ENCODE results near the gene OSBPL2.

The OSBPL2 gene

DNA sequence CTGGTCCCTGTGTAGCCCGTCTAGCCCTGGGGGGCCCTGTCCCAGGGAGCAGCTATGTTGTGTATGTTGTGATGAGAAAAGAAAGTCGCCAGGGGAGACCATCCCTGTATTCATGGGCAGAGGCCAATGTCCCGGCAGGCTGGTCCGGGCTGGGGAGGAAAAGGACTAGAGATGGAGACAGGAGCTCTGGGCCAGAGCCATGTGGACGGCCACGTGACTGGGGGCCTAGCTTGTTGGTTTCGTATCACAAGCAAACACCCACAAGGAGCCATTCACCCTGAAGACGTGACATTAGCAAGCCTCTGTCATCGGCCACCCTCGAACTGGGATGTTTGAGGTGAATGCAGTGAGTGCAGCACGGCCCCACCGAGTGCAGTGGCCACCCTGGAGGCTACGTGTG is 15.3 kb upstream of the OSBPL2 start:
- DNase-seq, result no peak

DNA sequence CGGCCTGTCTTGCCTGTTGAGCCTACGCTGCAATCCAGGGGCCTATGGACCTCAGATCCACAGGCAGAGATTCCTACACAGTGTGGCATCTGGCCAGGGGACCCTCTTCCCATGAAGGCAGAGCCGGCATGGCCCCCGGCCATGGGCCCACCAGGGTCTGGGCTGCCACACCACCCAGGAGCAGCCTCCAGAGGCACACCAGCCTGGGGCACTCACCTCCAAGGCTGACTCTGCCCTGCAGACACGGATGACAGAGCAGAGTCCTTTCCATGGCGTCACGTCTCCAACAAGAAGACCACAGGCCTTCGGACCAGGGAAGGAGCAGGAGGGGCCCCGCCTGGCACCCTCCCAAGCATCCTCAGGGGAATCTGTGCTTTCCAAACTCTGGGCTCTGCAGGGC is 14.8 kb upstream of the OSBPL2 start:
- no peak for DNase-seq

DNA sequence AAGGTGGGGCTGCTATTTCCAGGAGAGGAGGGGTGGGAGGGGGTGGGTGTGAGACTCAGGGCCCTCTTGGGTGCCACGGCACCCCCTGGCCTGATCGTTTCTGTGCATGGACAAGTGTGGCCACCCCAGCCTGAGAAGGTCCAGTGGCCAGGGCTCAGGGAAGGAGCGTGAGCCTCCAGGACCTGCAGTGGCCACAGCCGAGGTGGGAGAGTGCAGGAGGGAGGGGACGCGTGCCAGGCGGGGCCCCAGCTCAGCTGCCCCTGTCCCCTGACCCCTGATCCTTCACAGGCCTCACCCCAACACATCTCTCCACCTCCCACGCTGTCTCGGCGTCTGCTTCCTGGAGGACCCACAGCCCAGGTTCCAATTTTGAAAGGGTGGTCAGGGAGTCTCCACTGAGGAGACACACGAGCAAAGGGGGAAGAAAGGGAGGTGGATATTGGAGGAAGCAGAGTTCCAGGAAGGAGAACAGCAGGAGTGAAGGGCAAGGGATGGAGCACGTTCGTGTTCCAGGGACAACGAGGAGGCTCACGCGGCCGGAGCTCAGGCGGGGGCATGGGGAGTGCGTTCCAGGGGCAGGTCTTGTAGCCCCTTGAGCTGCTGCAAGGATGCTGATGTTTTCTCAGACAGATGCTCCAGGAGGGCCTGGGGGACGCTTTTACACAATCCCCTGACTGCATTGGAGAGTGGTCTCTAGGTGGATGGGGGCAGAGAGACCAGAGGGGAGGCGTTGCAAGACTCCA is 14.0 kb upstream of the OSBPL2 start:
- no peak for DNase-seq

DNA sequence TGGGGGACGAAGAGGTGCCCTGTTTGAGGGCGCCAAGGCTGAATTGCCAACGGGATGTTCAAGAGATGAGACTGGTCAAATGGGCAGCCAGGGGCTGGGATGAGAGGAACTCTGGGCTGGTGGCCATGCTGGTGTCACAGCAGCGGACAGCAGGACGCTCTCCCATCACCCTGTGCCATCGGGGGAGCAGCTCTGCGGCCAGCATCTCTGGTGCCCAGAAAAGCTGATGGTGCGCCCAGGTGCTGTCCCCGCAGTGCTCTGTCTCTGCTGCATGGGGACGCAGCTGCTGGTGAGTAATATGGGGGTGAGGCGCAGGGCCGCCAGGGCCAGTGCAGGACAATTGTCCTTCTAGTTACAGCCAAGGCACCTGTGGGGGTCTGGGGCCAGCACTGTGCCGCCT is 13.3 kb upstream of the OSBPL2 start:
- DNase-seq, result no peak

- no peak for DNase-seq
Measured at GRCh38 chr20:62225820-62226635, 12.3 kb upstream of the OSBPL2 start.

DNA sequence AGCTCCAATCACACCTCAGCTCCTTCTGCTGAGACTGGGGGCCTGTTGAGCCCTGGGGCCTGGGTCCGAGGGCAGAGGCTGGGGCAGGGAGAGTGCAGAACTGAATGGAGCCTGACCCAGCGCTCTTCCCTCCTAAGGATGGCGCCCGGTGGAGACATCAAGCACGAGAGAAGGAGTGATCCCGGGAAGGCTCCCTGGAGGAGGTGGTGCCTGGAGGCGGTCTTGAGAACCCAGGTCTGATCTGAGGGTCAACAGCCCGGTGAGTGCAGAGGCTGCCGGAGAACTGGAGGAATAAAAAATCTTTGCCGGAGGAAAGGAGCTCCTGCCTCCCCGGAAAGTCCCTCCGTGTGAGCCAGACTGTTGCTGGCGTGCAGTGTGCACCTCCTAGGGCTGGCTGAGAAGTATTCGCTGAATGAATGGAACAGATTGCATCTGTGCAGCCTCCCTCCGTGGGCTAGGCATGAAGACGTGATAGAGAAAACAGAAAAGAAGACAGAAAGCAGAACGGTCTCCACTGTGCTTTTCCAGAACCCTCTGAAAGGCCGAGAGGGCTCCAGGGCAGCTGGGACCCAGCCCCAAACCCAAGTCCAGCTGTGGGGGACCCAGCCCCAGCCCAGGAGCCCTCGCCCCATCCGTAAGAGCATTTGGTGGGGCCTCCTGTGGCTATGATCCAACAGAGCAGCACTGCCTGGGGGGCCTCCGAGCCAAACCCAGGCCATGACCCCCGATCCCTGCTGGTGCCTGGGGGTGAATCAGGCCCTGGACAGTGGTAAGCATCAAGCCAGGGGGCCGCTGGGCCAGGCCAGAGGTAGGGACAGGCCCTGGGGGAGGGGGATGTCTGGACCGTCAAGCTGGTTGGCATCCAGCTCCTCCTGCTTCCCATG is 11.4 kb upstream of the OSBPL2 start:
- no peak for DNase-seq

DNA sequence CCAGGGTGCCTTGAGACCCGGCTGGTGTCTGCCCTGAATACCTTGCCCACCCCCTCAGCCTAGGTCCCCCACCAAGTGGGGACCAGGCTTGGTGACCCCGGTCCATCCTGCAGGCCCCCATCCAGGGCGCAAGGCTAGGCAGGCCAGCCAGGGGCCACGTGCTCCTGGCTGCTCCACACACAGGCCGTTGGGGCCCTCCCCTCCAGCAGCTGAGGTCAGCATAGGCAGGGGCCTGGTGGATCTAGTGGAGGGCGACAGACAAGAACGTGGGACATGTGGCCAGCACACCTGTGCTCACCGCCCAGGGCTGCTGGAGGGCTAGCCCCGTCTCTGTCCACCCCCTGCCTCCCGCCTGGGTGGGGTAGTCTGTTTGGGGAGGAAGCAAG is 10.7 kb upstream of the OSBPL2 start:
- no peak for DNase-seq

GRCh38 chr20:62227977-62228958 is 10.1 kb upstream of the OSBPL2 start:
- no peak for DNase-seq

DNA sequence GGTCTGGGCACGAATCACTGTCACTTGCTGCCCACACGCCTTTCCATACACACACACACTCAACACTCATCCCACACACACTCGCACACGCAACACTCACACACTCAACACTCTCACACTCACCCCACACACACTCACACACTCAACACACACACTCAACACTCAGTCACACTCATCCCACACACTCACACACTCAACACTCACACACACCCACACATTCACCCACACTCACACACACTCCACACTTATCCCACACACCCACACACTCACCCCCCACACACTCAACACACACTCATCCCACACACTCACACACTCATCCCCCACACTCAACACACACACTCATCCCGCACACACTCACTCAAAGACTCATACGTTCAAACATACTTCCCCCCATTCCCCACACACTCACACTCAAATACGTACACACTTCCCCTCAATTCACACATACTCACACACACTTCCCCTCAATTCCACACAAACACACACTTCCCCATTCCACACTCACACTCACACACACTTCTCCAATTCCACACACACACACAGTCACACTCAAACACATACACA is 9.3 kb upstream of the OSBPL2 start:
- no peak for DNase-seq

DNA sequence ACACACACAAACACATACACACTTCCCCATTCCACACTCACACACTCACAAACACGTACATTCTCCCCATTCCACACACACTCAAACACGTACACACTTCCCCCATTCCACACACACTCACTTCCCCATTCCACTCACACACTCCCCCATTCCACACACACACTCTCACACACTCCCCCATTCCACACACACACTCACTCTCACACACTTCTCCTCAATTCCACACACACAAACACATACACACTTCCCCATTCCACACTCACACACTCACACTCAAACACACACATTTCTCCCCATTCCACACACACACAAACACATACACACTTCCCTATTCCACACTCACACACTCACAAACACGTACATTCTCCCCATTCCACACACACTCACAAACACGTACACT is 8.7 kb upstream of the OSBPL2 start:
- no peak for DNase-seq

DNA sequence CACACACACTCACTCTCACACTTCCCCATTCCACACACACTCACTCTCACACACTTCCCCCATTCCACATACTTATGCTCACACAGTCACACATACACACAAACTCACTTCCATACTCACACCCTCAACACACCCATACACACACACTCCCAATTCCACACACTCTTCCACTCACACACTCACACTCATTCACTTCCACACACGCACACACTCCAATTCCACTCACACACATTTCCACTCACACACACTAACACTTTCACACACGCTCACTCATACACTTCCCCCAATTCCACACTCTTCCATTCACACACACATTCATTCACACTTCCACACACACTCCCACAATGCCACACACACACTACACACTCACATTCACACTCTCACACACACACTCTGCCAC is 8.0 kb upstream of the OSBPL2 start:
- no peak for DNase-seq

DNA sequence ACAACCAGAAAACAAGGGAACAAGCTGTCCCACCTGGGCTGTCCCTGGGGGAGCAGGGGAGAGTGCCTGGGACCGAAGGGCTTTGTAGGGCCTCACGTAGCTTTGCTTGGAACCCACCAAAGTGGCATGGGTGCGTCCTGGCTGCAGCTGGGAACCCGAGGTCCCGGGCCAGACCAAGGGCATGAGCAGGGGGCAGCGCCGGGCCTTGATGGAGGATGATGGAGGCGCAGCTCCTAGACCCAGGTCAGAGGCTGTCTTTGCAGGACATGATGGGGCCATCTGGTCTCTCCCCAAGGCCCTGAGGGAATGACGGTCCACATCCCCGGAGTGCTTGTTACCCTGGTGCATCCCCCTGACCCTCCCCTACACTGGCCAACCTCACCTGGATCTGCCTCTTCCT is 7.6 kb upstream of the OSBPL2 start:
- no peak for DNase-seq

- DNase-seq, result no peak
Measured at GRCh38 chr20:62231292-62231691, 7.0 kb upstream of the OSBPL2 start.

DNA sequence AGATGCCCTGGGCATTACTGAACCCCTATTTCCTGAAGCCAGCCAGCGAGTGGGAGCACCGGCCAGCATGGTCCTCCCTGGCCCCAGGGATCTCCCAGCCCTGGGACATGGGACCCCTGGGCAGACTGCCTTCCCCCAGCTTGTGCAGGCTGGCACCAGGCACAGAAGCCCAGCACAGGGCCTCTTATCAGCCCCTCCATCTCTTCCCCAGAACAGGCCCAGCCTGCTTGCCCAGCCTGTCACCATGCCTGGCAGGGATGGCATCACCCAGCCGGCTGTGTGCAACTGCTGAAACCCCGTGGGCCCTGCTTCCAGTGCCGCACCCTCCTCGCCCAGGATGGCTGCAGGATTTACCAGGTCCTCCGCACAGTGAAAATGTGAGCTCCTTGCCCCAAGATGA is 6.1 kb upstream of the OSBPL2 start:
- no peak for DNase-seq

DNA sequence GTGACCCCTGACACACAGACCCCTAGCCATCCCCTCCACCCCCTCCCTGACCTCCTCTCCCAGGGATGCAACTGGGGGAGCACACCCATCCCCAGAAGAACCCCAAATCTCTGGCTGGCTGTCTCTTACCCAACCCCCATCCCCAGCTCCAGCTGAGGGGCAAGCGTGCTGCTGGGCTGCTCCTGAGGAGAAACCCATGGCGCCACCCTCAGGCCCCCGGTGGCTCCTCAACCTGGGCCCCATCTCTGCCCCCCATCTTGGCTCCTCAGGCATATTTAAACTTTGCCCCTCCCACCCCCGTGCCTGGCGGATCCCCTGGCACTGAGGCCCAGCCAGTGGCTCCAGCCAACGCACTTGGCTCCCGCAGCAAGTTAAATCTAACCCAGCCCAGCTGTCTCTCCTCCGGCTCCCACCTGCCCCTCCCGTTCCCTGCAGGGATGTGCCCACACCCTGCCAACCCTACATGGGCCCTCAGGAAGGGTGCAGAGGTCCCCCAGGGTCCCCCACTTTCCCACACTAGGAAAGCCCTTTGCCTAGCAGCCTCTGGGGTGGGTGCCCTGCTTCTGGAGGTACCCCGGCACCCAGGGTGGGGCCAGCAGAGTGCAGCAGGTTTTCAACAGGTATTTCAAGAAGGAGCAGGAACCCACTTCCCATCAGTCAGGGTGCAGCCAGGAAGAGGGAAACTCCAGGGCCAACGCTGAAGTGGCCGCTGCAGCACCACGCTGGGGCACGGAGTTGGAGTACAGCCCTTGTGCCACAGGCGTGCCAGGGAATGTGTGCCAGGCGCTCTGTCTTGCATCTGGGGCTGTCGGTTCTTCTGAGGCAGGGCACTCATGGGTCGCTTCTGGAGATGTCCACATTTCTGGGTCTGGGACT is 5.3 kb upstream of the OSBPL2 start:
- DNase-seq, result no peak

DNA sequence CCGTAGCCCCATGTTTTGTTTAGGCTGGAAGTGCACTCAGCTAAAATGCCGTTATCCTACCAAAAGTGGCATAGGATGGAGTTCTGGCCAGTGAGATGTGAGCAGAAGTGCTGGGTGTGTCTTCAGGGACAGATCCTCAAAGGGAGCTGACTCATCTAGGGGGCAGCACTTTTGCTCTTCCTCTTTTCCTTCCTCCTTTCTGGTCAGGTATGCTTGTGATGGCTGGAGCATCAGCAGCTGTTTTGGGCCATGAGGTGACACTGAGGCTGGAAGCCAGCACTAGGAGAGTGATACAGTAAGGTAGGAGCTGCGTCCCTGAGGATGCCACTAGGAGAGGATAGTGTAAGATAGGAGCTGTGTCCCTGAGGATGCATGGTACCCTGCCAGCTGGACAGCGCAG is 4.6 kb upstream of the OSBPL2 start:
- DNase-seq, result no peak

- DNase-seq, result peak in 1 of 3 experiments; percentile 30
Measured at GRCh38 chr20:62234339-62234738, 4.0 kb upstream of the OSBPL2 start.

DNA sequence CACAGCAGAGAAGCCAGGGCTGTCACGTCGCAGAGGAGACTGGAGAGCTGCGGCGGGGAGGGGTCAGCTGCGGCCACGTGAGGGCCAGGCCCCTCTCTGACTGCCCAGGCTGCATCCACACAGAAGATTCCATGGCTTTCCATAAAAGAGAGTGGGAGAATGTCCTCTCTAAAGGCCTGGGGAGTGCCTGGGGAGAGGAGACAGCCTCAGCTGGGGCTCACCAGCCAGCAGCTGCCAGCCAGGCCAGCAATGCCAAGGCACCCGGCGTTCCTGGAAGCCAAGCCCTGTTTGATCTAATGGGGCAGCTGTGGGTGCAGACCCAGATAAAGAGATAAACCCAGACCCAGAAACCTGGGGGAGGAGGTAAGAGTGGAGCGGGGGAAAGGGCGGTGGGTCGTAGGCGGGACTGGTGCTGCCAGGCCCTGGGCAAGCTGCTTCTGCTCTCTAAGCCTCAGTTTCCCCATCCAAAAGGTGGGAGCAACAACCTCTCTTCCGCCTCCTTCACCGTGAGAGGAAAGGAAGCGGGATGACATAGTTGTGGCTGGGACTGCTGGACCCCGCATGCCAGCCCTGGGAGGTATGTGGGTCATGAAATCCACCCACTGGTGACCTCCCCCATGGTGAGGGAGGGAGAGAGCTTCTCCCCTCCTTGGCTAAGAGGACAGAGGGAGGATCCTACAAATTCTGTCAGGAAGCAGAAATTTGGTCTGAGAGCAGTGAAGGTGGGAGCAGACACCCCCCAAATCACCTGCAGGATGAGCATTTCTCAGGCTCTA is 3.1 kb upstream of the OSBPL2 start:
- DNase-seq, result no peak

DNA sequence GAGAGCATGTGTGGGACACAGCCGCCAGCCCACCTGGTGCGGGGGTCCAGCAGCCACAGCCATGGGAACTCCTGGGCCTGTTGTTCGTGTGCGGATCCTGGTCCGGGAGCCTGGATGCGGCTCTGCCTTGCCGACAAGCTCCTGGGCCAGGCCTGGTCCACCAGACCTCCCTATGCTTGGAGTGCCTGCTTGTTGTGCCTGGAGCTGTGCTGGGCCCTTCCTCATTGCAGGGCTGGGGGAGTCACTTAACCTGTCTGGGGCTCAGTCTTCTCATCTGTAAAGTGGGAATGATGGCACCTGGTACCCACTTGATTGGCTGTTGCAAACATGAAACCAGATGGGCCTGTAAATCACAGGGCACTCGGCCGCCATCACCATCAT is 2.6 kb upstream of the OSBPL2 start:
- no peak for DNase-seq

GRCh38 chr20:62236200-62236599 is 2.1 kb upstream of the OSBPL2 start:
- DNase-seq, result peak in 1 of 3 experiments; percentile 58

Data from NCI-H1417 (cell line).